Spinal cord (tissue), 10 donors: ENCODE results near the gene HPSE2. TPM values are rescaled to one million over a fixed set of nuclear protein-coding genes. Genes with fewer than 3 reads are reported as not detected.
A peak's percentile ranks its signal among the peaks of the same experiment; 100 is the strongest.
"Not testable (repeated sequence)": the region's sequence is repeated elsewhere in the genome, so short reads cannot be mapped to it uniquely, and the experiment has no call there.

ENCODE experiments used
- DNase-seq, 6 donors: peaks; one replicate each; pipeline versions ENCODE4 v3.0.0 to v3.0.0-alpha.2; 2013 to 2015; ENCODE audit warnings: low spot score in 6 of 6, low read depth in 4 of 6
- H3K27ac ChIP-seq: one replicate; pipeline ENCODE4 v1.5.1; 2013; ENCODE audit warnings: low read depth, low read length, control low read depth
- H3K27me3 ChIP-seq: one replicate; pipeline ENCODE4 v1.6.1; 2013; ENCODE audit warnings: low read length; ENCODE audit not compliant: control insufficient read depth, insufficient read depth
- H3K36me3 ChIP-seq: one replicate; pipeline ENCODE4 v1.6.1; 2013; ENCODE audit warnings: low read length; ENCODE audit not compliant: control insufficient read depth, insufficient read depth
- H3K4me1 ChIP-seq: one replicate; pipeline ENCODE4 v1.6.1; 2013; ENCODE audit warnings: low read length; ENCODE audit not compliant: control insufficient read depth, insufficient read depth
- H3K4me3 ChIP-seq: one replicate; pipeline ENCODE4 v1.5.1; 2013; ENCODE audit warnings: low read depth, low read length, control low read depth
- H3K9me3 ChIP-seq: one replicate; pipeline ENCODE4 v1.6.1; 2013; ENCODE audit warnings: low read length; ENCODE audit not compliant: control insufficient read depth, insufficient read depth
- WGBS: methylation state at CpG from one replicate; pipeline ENCODE4 v1.1.5; 2013; ENCODE audit warnings: missing lambda C conversion rate; ENCODE audit not compliant: insufficient coverage; 5-methylcytosine and 5-hydroxymethylcytosine counted together
- polyA plus RNA-seq, 2 donors: library from polyadenylated mRNA; unstranded; fragments of 120-200 nt; gene quantifications; one replicate each; pipeline ENCODE4 v1.2.1, GENCODE V29; 2013; ENCODE audit not compliant: insufficient read length in 2 of 2
- total RNA-seq, 2 donors: library from RNA; depleted of rRNA in 1 of 2; stranded (reverse); fragments of 120-200 nt in 1 of 2; fragments of >200 nt in 1 of 2; gene quantifications; one replicate each; pipeline versions ENCODE4 v1.2.3 to v1.2.4, GENCODE V29; 2013 to 2014
- donor health status: healthy.

HPSE2 gene
- total and polyA plus RNA-seq, 4 donors = 0.28 to 1.1 (median 0.93) TPM

DNA sequence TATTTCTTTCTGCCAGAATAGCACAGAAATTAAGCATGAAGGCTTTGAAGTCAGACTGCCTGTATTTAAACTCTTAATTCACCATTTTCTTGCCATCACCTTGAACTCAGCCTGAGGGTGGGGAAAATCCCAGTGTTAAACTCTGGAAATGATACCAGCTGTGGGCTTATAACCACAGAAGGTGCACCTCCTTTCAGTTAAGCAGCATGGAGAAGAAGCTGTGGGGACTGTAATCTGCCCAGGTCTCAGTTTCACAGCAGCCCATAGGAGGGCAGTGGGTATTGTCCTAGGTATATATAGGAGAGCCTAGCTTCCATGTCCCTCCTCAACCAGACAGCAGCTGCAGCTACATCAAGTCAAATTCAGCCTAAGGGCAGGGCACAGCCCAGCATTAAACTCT, 241.6 kb downstream of the HPSE2 start:
- no peaks in the 10 kb centered on the region for H3K27me3 ChIP-seq
- DNase-seq = no peak
- H3K27ac ChIP-seq = no peak overlapping the region

GRCh38 chr10:98983751-98984150, 251.9 kb downstream of the HPSE2 start:
- DNase-seq, H3K27ac ChIP-seq, H3K27me3 ChIP-seq, H3K9me3 ChIP-seq, H3K36me3 ChIP-seq, H3K4me3 ChIP-seq, H3K4me1 ChIP-seq: not testable (repeated sequence)
- WGBS = 93% methylated on average over 8 of the region's 9 CpGs

More for the DNA sequence above, 241.6 kb downstream of the HPSE2 start:
- H3K4me1 ChIP-seq = no peaks in the 10 kb centered on the region
- H3K4me3 ChIP-seq = no peak overlapping the region
- no peaks in the 10 kb centered on the region for H3K9me3 ChIP-seq
- no peaks in the 10 kb centered on the region for H3K36me3 ChIP-seq

DNA sequence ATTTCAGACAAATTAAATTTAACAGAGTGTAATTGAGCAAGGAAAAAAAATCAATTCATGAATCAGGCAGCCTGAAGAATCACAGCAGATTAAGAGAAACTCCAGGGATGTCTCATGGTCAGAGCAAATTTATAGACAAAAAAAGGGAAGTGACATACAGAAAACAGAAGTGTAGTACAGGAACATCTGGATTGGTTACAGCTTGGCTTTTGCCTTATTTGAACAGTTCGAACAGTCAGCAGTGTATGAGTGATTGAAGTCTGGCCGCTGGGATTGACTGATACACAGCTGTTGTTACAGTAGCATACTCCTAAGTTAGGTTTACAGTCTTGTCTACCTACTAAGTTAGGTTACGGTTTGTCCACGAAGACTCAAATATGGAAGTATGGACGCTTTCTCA, 255.3 kb downstream of the HPSE2 start:
- Histone ChIP-seq H3K4me1 (no peaks in the 10 kb centered on the region), H3K4me3 (no peak overlapping the region), H3K36me3 (no peaks in the 10 kb centered on the region), H3K9me3 (no peaks in the 10 kb centered on the region), H3K27me3 (no peaks in the 10 kb centered on the region), H3K27ac (no peak overlapping the region)
- 90% methylated on average over 2 of the region's 5 CpGs for WGBS
- no peak for DNase-seq

- DNase-seq = no peak
- 78% methylated on average over 1 of the region's 2 CpGs for WGBS
- no peaks in the 10 kb centered on the region for H3K9me3 ChIP-seq
Measured at GRCh38 chr10:98971464-98971863, 264.2 kb downstream of the HPSE2 start.

DNA sequence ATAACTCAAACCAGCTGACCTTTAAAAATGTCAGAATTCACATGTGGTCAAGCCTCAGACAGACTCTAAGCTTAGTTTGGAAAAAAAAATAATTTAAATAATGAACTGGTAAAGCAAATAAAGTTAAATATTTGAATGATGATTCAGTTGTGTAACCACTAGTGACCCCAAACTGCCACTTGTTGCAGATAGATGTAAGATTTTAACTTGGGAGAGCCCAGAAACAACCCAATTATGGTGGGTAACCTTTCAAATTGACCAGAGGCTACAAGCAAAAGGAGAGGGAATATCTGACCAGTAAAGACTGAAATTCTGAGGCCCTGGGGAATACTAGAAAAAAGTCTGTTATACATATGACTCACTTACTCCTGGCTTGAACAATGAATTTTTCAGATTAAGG, 268.1 kb downstream of the HPSE2 start:
- Histone ChIP-seq H3K27me3 (no peaks in the 10 kb centered on the region), H3K4me1 (no peaks in the 10 kb centered on the region), H3K27ac (no peak overlapping the region), H3K4me3 (no peak overlapping the region), H3K36me3 (no peaks in the 10 kb centered on the region), H3K9me3 (no peaks in the 10 kb centered on the region)
- no peak for DNase-seq

More at GRCh38 chr10:98971464-98971863, 264.2 kb downstream of the HPSE2 start:
- Histone ChIP-seq H3K36me3 (no peaks in the 10 kb centered on the region), H3K4me3 (no peak overlapping the region), H3K27me3 (no peaks in the 10 kb centered on the region), H3K27ac (no peak overlapping the region), H3K4me1 (no peaks in the 10 kb centered on the region)

- no peaks in the 10 kb centered on the region for H3K27me3 ChIP-seq
- no peaks in the 10 kb centered on the region for H3K4me1 ChIP-seq
- H3K4me3 ChIP-seq = no peak overlapping the region
- no peaks in the 10 kb centered on the region for H3K36me3 ChIP-seq
- H3K9me3 ChIP-seq = no peaks in the 10 kb centered on the region
- no peak for DNase-seq
- H3K27ac ChIP-seq = no peak overlapping the region
- no CpG with 5 or more reads among the region's 2 CpGs for WGBS
Measured at GRCh38 chr10:98963608-98964007, 272.0 kb downstream of the HPSE2 start.

- no peak overlapping the region for H3K27ac ChIP-seq
- no CpG with 5 or more reads among the region's 2 CpGs for WGBS
Measured at GRCh38 chr10:98959379-98959778, 276.3 kb downstream of the HPSE2 start.

DNA sequence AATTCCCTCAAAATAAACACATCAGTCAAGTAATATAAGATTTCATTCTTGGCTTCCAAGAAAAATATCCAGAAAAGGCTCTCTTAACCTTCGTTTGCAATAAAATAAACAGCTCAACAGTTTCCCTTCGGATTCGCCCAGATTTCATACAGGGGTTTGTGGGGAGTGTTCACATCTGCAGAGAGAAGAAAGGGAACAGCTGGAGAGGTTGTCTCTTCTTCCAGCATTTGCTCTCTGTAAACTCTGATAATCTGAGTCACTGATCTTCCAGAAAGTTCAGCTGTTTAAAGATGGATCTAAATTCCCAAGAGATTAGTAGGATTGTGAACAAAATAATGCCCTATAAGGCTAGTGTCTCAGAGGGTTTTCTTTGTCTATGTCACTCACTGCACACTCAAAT, 277.9 kb downstream of the HPSE2 start:
- no peaks in the 10 kb centered on the region for H3K4me1 ChIP-seq
- no peaks in the 10 kb centered on the region for H3K27me3 ChIP-seq
- H3K4me3 ChIP-seq = no peak overlapping the region
- 73% methylated on average over 2 of the region's 3 CpGs for WGBS
- H3K27ac ChIP-seq = no peak overlapping the region
- no peak for DNase-seq
- no peaks in the 10 kb centered on the region for H3K36me3 ChIP-seq
- no peaks in the 10 kb centered on the region for H3K9me3 ChIP-seq

More at GRCh38 chr10:98959379-98959778, 276.3 kb downstream of the HPSE2 start:
- Histone ChIP-seq H3K4me1 (no peaks in the 10 kb centered on the region), H3K27me3 (no peaks in the 10 kb centered on the region), H3K36me3 (no peaks in the 10 kb centered on the region), H3K9me3 (no peaks in the 10 kb centered on the region), H3K4me3 (no peak overlapping the region)
- DNase-seq = peak in 2 of 6 donors; percentile 17 to 39

DNA sequence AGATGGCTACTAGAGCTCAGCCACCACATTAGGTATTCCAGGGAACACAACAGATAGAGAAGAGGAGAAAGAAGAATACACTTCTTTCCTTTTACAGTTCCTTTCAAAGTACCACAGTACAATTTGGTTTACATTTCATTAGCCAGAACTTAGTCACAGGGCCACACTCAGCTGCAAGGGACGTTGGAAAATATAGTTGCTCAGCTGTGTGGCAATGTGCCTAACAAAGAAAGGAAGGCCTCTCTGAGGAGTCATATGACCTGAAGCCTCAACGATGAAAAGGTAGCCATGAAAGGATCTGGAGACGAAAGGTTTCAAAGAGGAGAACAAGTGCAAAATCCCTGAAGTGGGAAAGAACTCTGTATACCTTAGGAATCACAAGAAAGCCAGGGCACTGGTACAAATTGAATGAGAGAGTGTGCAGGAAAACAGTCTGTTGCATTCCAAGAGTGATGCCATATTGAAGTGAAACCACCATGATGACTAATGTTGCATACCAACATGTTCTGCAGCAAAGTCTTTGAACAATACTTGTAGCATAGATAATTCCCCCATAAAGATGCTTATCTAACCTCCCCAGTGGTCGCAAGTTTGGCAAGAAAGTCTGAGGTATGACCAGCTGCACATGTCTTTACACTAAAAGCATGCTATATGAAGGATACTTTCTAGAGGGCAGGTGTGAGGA, 278.9 kb downstream of the HPSE2 start:
- 85% methylated on average over 3 of the region's 4 CpGs for WGBS
- Histone ChIP-seq H3K4me3 (no peak overlapping the region), H3K27ac (no peak overlapping the region), H3K9me3 (no peaks in the 10 kb centered on the region), H3K4me1 (no peaks in the 10 kb centered on the region), H3K36me3 (no peaks in the 10 kb centered on the region), H3K27me3 (no peaks in the 10 kb centered on the region)
- no peak for DNase-seq

DNA sequence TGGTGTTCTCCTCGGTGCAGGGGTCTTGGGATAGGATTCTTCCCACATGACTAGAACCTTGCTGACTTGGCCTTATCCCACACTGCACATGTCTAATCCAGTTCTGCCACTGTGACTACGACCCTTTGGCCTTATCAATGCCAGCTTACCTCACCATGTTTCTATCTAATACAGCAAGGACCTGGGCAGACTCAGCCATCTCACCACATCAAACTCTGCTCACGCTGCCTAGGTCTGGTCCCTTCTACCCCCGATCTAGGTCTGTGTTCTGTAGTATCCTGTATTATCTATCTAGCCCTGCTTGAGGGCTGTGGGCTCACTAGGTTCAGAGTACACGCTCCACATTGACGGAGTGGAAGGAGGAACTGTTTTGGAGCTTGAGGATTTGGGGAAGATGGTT, 282.4 kb downstream of the HPSE2 start:
- no peaks in the 10 kb centered on the region for H3K4me1 ChIP-seq
- no peak overlapping the region for H3K4me3 ChIP-seq
- no peaks in the 10 kb centered on the region for H3K9me3 ChIP-seq
- no peak for DNase-seq
- no peaks in the 10 kb centered on the region for H3K27me3 ChIP-seq
- H3K27ac ChIP-seq = no peak overlapping the region
- no peaks in the 10 kb centered on the region for H3K36me3 ChIP-seq
- WGBS = 95% methylated on average over 5 of the region's 6 CpGs
